Uterus (tissue), 2 donors: ENCODE data around the gene CPNE4.

ENCODE experiments used
- CTCF ChIP-seq, 4 experiments: fragments of 200-600 bp in 2 of 4; fragments of 450-650 bp in 2 of 4; sonication (generic) in 2 of 4; IDR thresholded peaks; one replicate each; pipeline ENCODE4 v1.5.1; 2016 to 2019; ENCODE audit warnings: antibody characterized with exemption in 4 of 4, mild to moderate bottlenecking in 2 of 4, moderate library complexity in 1 of 4
- POLR2A ChIP-seq, 2 donors: fragments of 450-650 bp; IDR thresholded peaks; one replicate each; pipeline ENCODE4 v1.6.1; 2016; ENCODE audit warnings: antibody characterized with exemption in 2 of 2, mild to moderate bottlenecking in 1 of 2, moderate library complexity in 1 of 2

GRCh38 chr3:131795390-131796090 lies 239.3 kb downstream of the CPNE4 start:
- TF ChIP-seq CTCF (IDR thresholded peaks at IDR 0.05) = no peak
- no peak for TF ChIP-seq POLR2A (IDR thresholded peaks at IDR 0.05)
